K562 (cell line): ENCODE results near the gene CST5.

Source experiments
- CREB1 ChIP-seq, 2 experiments: sonication (generic) in 1 of 2; formaldehyde crosslinking in 1 of 2; IDR thresholded peaks; 2 replicates each; pipeline versions ENCODE4 v1.6.1 to v1.8.0; 2012 to 2022; ENCODE audit warnings: inconsistent platforms in 1 of 2, mild to moderate bottlenecking in 1 of 2, missing genetic modification reagents in 1 of 2, moderate library complexity in 1 of 2
- CTCF ChIP-seq, 3 experiments: IDR thresholded peaks in 2 of 3; conservative IDR thresholded peaks in 1 of 3; 2 replicates each; pipeline ENCODE4 v1.5.1; 2011 to 2012; ENCODE audit warnings: low read length in 3 of 3, mild to moderate bottlenecking in 3 of 3, control low read depth in 2 of 3, improper control_type of control experiment in 1 of 3, inconsistent platforms in 1 of 3, low read depth in 1 of 3, mixed read lengths in 1 of 3, moderate library complexity in 1 of 3; ENCODE audit not compliant: insufficient read depth in 2 of 3
- KLF16 ChIP-seq: IDR thresholded peaks from 2 replicates; pipeline ENCODE4 v1.6.1; 2016; ENCODE audit warnings: antibody characterized with exemption
- PREB ChIP-seq: sonication (generic); formaldehyde crosslinking; IDR thresholded peaks from 2 replicates; pipeline ENCODE4 v1.8.1; 2023; ENCODE audit warnings: mild to moderate bottlenecking, missing genetic modification reagents
- SMC3 ChIP-seq: conservative IDR thresholded peaks from 2 replicates; pipeline ENCODE4 v1.6.1; 2011; ENCODE audit warnings: low read depth, low read length, improper control_type of control experiment; ENCODE audit not compliant: insufficient read depth
- SRSF1 ChIP-seq: fragments of 200-400 bp; formaldehyde crosslinking; IDR thresholded peaks from 2 replicates; pipeline ENCODE4 v1.6.1; 2017; ENCODE audit warnings: mild to moderate bottlenecking, low read depth, low read length, moderate library complexity
- ZKSCAN1 ChIP-seq: fragments of 150-350 bp; IDR thresholded peaks from 2 replicates; pipeline ENCODE4 v1.6.1; 2016; ENCODE audit warnings: low read depth, low read length
- TF ChIP-seq, protein P1 (sequence below): sonication (generic); formaldehyde crosslinking; IDR thresholded peaks from 2 replicates; pipeline ENCODE4 v1.9.0; 2022; ENCODE audit warnings: mild to moderate bottlenecking, missing genetic modification reagents

GRCh38 chr20:23925789-23926525, 46.4 kb upstream of the CST5 start:
- TF ChIP-seq SRSF1 (no peak), CTCF (IDR thresholded peaks at IDR 0.05 in 2 of 3, conservative IDR thresholded peaks at IDR 0.05 in 1 of 3; ENCODE audit: insufficient read depth in 2 of 3, low read depth in 1 of 3, low read length in 3 of 3) (no peak), CREB1 (IDR thresholded peaks at IDR 0.05) (no peak), CREB1 (CRISPR knock-in tag; IDR thresholded peaks at IDR 0.05) (no peak), ZKSCAN1 (no peak), PREB (no peak), SMC3 (no peak), KLF16 (no peak)
- TF ChIP-seq, protein P1, sequence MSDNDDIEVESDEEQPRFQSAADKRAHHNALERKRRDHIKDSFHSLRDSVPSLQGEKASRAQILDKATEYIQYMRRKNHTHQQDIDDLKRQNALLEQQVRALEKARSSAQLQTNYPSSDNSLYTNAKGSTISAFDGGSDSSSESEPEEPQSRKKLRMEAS (CRISPR knock-in tag), result no peak
